ENCODE data around the gene KCNS3.

Gene KCNS3

DNA sequence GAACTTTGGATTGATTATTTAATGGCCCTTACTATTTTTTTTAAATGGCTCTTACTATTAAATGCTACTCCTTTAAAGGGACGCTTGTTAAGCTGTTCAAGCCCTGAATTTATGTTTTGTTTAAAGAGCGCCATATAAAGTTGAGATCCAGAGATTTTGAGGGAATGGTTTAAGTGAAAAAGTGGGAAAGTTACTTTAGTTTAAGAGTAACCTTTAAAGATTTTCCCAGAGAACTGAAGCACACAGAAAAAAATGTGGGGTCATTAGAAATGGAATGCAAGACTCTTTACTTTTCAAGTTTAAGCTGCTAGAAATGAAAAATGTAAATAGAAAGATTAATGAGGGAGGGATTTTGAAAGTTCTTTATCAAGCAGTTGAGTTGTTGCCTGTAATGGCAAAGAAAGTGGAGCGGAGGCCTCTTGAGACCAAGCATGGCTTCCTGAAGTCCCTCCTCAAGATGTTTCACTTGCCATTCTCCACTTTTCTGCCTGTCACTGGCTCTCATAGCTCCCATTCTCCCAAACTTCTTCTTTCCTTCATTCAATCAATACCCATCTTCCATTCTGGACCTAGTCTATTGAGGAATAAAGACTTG is 93.2 kb downstream of the KCNS3 start:
- TF ChIP-seq EZH2phosphoT487 (IDR thresholded peaks at IDR 0.05; ENCODE audit: borderline replicate concordance), result no peak
- TF ChIP-seq CTCF (conservative IDR thresholded peaks at IDR 0.05; ENCODE audit: low read length), result no peak
- H3F3A ChIP-seq (ENCODE audit: low read depth), result no peaks in the 10 kb centered on the region
- H3K4me1 ChIP-seq (ENCODE audit: insufficient read depth, low read length, poor library complexity, severe bottlenecking), result peaks cover 8% of the 10 kb centered on the region
- H3K36me3 ChIP-seq (ENCODE audit: insufficient read depth, low read length), result no peaks in the 10 kb centered on the region
- H3K4me2 ChIP-seq (ENCODE audit: low read depth, low read length, poor library complexity, severe bottlenecking), result no peak overlapping the region
- H3K79me2 ChIP-seq (ENCODE audit: insufficient read depth, low read length), result no peaks in the 10 kb centered on the region
- H3K9me2 ChIP-seq (replicated peaks; ENCODE audit: low read depth, low read length), result no peaks in the 10 kb centered on the region
- no peaks in the 10 kb centered on the region for H3K27me3 ChIP-seq (ENCODE audit: insufficient read depth, low read length, poor library complexity, severe bottlenecking)
- no peak overlapping the region for H3K4me3 ChIP-seq (ENCODE audit: low read length, poor library complexity, severe bottlenecking)
- H3K9ac ChIP-seq (ENCODE audit: low read depth, low read length, poor library complexity, severe bottlenecking), result no peak overlapping the region
- H2AFZ ChIP-seq (ENCODE audit: low read length), result no peak overlapping the region
- H4K20me1 ChIP-seq (ENCODE audit: insufficient read depth, low read length, poor library complexity, severe bottlenecking), result no peaks in the 10 kb centered on the region
- H3K9me3 ChIP-seq (ENCODE audit: insufficient read depth, low read depth, low read length), result no peaks in the 10 kb centered on the region

- H3K9ac ChIP-seq (ENCODE audit: low read depth, low read length, poor library complexity, severe bottlenecking), result no peak overlapping the region
- H3K9me2 ChIP-seq (replicated peaks; ENCODE audit: low read depth, low read length), result no peaks in the 10 kb centered on the region
- no peak overlapping the region for H3K4me3 ChIP-seq (ENCODE audit: low read length, poor library complexity, severe bottlenecking)
- H3F3A ChIP-seq (ENCODE audit: low read depth), result no peaks in the 10 kb centered on the region
- TF ChIP-seq CTCF (conservative IDR thresholded peaks at IDR 0.05; ENCODE audit: low read length), result no peak
- no peak for TF ChIP-seq EZH2phosphoT487 (IDR thresholded peaks at IDR 0.05; ENCODE audit: borderline replicate concordance)
- H3K27me3 ChIP-seq (ENCODE audit: insufficient read depth, low read length, poor library complexity, severe bottlenecking), result no peaks in the 10 kb centered on the region
- H2AFZ ChIP-seq (ENCODE audit: low read length), result no peak overlapping the region
- H3K36me3 ChIP-seq (ENCODE audit: insufficient read depth, low read length), result no peaks in the 10 kb centered on the region
- H3K4me2 ChIP-seq (ENCODE audit: low read depth, low read length, poor library complexity, severe bottlenecking), result no peak overlapping the region
- H4K20me1 ChIP-seq (ENCODE audit: insufficient read depth, low read length, poor library complexity, severe bottlenecking), result no peaks in the 10 kb centered on the region
- no peaks in the 10 kb centered on the region for H3K4me1 ChIP-seq (ENCODE audit: insufficient read depth, low read length, poor library complexity, severe bottlenecking)
- H3K79me2 ChIP-seq (ENCODE audit: insufficient read depth, low read length), result no peaks in the 10 kb centered on the region
- no peaks in the 10 kb centered on the region for H3K9me3 ChIP-seq (ENCODE audit: insufficient read depth, low read depth, low read length)
Measured at GRCh38 chr2:17972991-17973390, 94.5 kb downstream of the KCNS3 start.

DNA sequence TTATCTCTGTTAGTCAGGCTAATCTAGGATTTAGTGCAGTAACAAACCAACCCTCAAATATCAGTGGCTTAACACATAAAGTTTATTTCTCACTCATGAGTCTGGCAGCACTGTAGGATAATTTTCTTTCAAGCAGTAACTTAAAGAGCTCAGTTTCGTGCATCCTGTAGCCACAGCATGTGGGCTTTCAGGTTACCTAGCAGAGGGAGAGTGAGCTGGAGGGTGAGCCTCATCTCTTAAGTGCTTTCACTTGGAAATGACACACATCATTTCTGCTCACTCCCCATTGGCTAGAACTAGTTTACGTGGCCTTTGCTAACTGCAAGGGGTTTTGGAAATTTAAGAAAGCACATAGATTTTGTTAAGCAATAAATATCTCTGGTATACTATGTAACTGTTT is 96.9 kb downstream of the KCNS3 start:
- Histone ChIP-seq H3K36me3 (ENCODE audit: insufficient read depth, low read length) (no peaks in the 10 kb centered on the region), H3K9me2 (replicated peaks; ENCODE audit: low read depth, low read length) (no peaks in the 10 kb centered on the region), H3F3A (ENCODE audit: low read depth) (no peaks in the 10 kb centered on the region), H3K9ac (ENCODE audit: low read depth, low read length, poor library complexity, severe bottlenecking) (no peak overlapping the region), H3K4me2 (ENCODE audit: low read depth, low read length, poor library complexity, severe bottlenecking) (no peak overlapping the region), H4K20me1 (ENCODE audit: insufficient read depth, low read length, poor library complexity, severe bottlenecking) (no peaks in the 10 kb centered on the region), H3K27me3 (ENCODE audit: insufficient read depth, low read length, poor library complexity, severe bottlenecking) (no peaks in the 10 kb centered on the region), H3K4me3 (ENCODE audit: low read length, poor library complexity, severe bottlenecking) (no peak overlapping the region), H3K79me2 (ENCODE audit: insufficient read depth, low read length) (no peaks in the 10 kb centered on the region), H3K4me1 (ENCODE audit: insufficient read depth, low read length, poor library complexity, severe bottlenecking) (no peaks in the 10 kb centered on the region), H2AFZ (ENCODE audit: low read length) (no peak overlapping the region), H3K9me3 (ENCODE audit: insufficient read depth, low read depth, low read length) (no peaks in the 10 kb centered on the region)
- TF ChIP-seq CTCF (conservative IDR thresholded peaks at IDR 0.05; ENCODE audit: low read length) (no peak), EZH2phosphoT487 (IDR thresholded peaks at IDR 0.05; ENCODE audit: borderline replicate concordance) (no peak)

Data from Loucy (cell line).